Ovary (tissue), 9 donors: ENCODE measurements around the gene CAV1. TPM values are rescaled to one million over a fixed set of nuclear protein-coding genes. Genes with fewer than 3 reads are reported as not detected.
A peak's percentile ranks its signal among the peaks of the same experiment; 100 is the strongest.

Source experiments
- DNase-seq, 5 donors: peaks; one replicate each; pipeline ENCODE4 v3.0.0-alpha.2; 2019 to 2020
- H3K27ac ChIP-seq, 2 donors: fragments of 200-600 bp; one replicate each; pipeline versions ENCODE4 v1.5.1 to v1.8.0; 2019 to 2022
- H3K27me3 ChIP-seq: fragments of 200-600 bp; one replicate; pipeline ENCODE4 v1.8.0; 2022
- H3K36me3 ChIP-seq: fragments of 200-600 bp; sonication (generic); one replicate; pipeline ENCODE4 v1.5.1; 2019
- H3K4me1 ChIP-seq: one replicate; pipeline ENCODE4 v1.8.1; 2013; ENCODE audit warnings: mild to moderate bottlenecking, moderate library complexity; ENCODE audit not compliant: insufficient read depth
- H3K4me3 ChIP-seq: fragments of 200-600 bp; sonication (generic); one replicate; pipeline ENCODE4 v1.5.1; 2017
- H3K9me3 ChIP-seq, 2 donors: fragments of 200-600 bp in 1 of 2; sonication (generic) in 1 of 2; one replicate each; pipeline versions ENCODE4 v1.5.1 to v1.8.1; 2013 to 2019; ENCODE audit warnings: mild to moderate bottlenecking in 1 of 2, moderate library complexity in 1 of 2
- EP300 ChIP-seq: sonication (generic); formaldehyde crosslinking; IDR thresholded peaks from one replicate; pipeline ENCODE4 v1.6.1; 2017; ENCODE audit warnings: antibody characterized with exemption
- POLR2A ChIP-seq: fragments of 450-650 bp; IDR thresholded peaks from one replicate; pipeline ENCODE4 v1.6.1; 2017; ENCODE audit warnings: antibody characterized with exemption, mild to moderate bottlenecking, moderate library complexity
- WGBS, 3 donors: extraction: QIAGEN DNeasy Blood & Tissue Kit in 1 of 3; methylation state at CpG; one replicate each; pipeline versions ENCODE4 v1.1.5 to v1.1.7; 2013 to 2017; 5-methylcytosine and 5-hydroxymethylcytosine counted together
- intact Hi-C, 4 donors: fragments of 100-400 bp; cut with DNase I; formaldehyde crosslinking; loops; one replicate each; pipeline versions ENCODE4 v1.11.0 to v1.15.1; 2022 to 2023
- polyA plus RNA-seq, 2 donors: library from polyadenylated mRNA; stranded (reverse); fragments of 200-250 nt in 1 of 2; fragments of 350-450 nt in 1 of 2; fragmentation: Illumina TruSeq in 1 of 2; extraction: RNeasy Lipid Tissue Mini Kit (QIAGEN cat#74804) in 1 of 2; gene quantifications; one replicate each; pipeline ENCODE4 v1.2.3, GENCODE V29; 2013 to 2014
- total RNA-seq, 7 donors: library from RNA; depleted of rRNA in 2 of 7; stranded (reverse); fragments of >200 nt in 2 of 7; fragmentation: NEBNext Ultra II Directional in 3 of 7; extraction: Animal tissue kit (Norgen Biotek cat#: 25700) in 3 of 7; gene quantifications; one replicate each; pipeline versions ENCODE4 v1.1.0 to v1.2.4, GENCODE V29; 2016 to 2023
- TF ChIP-seq, protein P1 (sequence below), 3 donors: fragments of 450-650 bp in 2 of 3; fragments of 200-600 bp in 1 of 3; IDR thresholded peaks; one replicate each; pipeline versions ENCODE4 v1.5.1 to v1.8.0; 2016 to 2022; ENCODE audit warnings: antibody characterized with exemption in 3 of 3, mild to moderate bottlenecking in 1 of 3
- donor health status: DM: no; HTN: no; CAD: no; lungs with moderate emphysema.
- donor health status: DM: no; HTN: no; CAD: no.
- donor health status: Bipolar disorder and iron deficiency.
- donor health status: DM: yes; HTN: yes; CAD: no.
- donor health status: DM: no; HTN: no; CAD: no.
- donor health status: DM: yes; HTN: yes; CAD: no.

Gene CAV1
- total and polyA plus RNA-seq, 9 donors, result 47.3 to 287 (median 101) TPM

DNA sequence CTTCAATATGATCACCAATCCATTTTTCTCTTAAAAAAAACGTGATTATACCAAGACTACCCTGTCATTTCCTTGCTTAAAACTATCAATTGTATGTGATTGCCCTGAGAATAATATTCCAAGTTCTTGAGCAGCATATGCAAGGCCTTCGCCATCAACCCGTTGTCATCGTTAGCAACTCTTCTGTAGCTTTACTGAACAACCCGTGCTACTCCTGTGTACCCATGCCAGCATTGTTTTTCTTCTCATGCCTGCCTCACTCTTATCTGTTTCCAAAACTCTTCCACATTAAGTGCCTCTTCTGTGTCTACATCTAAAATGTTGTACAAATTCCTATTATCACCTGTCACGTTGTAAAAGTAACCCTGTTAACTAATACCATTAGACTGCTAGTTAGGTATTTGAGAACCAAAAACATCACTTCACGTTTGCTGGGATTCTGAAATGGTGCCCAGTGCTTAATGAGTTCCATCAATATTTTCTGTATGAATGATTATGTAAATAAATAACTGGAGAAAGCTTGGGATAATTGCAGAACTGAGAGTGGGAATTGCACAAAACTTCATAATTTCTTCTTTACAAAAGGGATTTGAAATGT lies 14.8 kb upstream of the CAV1 start:
- H3K9me3 ChIP-seq, result no peaks in the 10 kb centered on the region
- H3K27me3 ChIP-seq, result no peaks in the 10 kb centered on the region
- H3K4me1 ChIP-seq, result peaks cover 2% of the 10 kb centered on the region
- TF ChIP-seq, protein P1, sequence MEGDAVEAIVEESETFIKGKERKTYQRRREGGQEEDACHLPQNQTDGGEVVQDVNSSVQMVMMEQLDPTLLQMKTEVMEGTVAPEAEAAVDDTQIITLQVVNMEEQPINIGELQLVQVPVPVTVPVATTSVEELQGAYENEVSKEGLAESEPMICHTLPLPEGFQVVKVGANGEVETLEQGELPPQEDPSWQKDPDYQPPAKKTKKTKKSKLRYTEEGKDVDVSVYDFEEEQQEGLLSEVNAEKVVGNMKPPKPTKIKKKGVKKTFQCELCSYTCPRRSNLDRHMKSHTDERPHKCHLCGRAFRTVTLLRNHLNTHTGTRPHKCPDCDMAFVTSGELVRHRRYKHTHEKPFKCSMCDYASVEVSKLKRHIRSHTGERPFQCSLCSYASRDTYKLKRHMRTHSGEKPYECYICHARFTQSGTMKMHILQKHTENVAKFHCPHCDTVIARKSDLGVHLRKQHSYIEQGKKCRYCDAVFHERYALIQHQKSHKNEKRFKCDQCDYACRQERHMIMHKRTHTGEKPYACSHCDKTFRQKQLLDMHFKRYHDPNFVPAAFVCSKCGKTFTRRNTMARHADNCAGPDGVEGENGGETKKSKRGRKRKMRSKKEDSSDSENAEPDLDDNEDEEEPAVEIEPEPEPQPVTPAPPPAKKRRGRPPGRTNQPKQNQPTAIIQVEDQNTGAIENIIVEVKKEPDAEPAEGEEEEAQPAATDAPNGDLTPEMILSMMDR (IDR thresholded peaks at IDR 0.05), result no peak
- TF ChIP-seq EP300 (no peak), POLR2A (no peak)
- H3K4me3 ChIP-seq, result no peak overlapping the region
- no peaks in the 10 kb centered on the region for H3K36me3 ChIP-seq
- intact Hi-C loops, result no loop called here
- DNase-seq, result no peak
- 74 to 81% (median 77%) methylated on average over 7 of the region's 7 CpGs for WGBS, 3 donors
- H3K27ac ChIP-seq, result no peak overlapping the region

DNA sequence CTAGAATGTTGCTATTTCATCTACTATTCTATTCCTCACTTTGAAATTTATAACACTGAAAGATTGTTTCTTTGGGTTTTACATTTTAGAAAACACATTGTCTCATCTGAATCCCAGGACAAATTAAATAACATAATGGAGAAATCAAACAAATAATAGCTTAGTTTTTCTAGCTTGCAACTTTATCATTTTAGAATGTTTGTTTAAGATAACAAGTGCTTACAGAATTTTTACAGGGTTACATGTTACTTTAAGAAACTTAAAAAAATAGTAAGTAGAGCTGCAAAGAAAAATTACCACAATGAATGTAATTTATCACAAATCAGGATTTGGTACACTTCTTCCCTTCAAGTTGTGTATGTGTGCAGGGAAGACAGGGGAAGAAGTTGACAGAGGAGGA lies 14.0 kb upstream of the CAV1 start:
- Histone ChIP-seq H3K27me3 (no peaks in the 10 kb centered on the region), H3K4me3 (no peak overlapping the region), H3K27ac (no peak overlapping the region), H3K36me3 (no peaks in the 10 kb centered on the region), H3K9me3 (no peaks in the 10 kb centered on the region), H3K4me1 (no peaks in the 10 kb centered on the region)
- intact Hi-C loops, result no loop called here
- no peak for DNase-seq
- TF ChIP-seq POLR2A (no peak), EP300 (no peak)
- TF ChIP-seq, protein P1 (IDR thresholded peaks at IDR 0.05), result no peak

DNA sequence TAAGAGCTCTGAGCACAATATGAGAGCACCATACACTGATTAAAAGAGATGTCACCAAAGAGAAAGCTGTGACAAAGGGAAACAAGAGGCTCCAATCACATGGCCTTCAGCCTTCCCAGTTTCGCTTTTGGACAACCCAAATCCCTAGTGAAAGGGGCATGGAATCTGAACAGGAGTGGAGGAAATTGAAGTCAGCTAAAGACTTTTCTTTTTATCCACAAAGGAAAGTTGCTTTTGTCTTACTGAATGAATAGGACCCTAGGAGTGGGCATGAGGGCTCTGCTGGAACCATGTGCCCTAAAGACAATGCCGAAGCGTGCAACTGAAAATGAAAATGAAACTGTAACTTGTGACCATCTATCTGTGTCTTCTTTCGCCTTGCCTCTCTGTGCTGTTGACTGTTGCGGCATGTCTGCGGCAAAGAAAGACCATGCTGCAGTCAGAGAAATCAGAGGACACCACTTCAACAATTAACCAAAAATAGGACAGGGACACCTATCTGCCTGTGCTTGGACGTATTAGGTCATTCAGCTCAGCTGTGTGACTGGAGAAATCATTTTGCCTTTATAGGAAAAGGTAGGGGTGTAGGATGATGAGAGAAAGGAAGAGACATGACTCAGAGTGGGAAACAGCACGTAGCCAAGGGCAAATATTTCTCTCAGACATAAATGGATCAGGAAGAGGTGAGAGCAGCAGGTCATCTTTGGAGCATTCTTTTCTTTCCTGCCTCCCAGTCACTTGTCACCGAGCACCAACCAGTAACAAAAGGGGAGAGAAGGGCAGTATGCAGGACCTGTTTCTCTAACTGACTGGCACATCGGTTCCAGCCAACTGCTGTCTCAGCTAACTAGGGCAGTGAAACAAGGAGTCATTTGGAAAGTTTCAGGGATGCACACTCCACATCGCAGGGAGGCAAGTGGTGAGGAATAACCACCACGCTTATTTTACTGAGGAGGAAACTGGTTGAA lies 13.0 kb upstream of the CAV1 start:
- Histone ChIP-seq H3K36me3 (no peaks in the 10 kb centered on the region), H3K27me3 (no peaks in the 10 kb centered on the region), H3K4me3 (peak overlapping the region; percentile 14), H3K27ac (peak overlapping the region in 1 of 2 donors; percentile 65), H3K4me1 (no peaks in the 10 kb centered on the region), H3K9me3 (no peaks in the 10 kb centered on the region)
- no peak for DNase-seq
- intact Hi-C loops, result no loop called here
- WGBS, 3 donors, result 43 to 65% (median 43%) methylated on average over 12 of the region's 12 CpGs
- TF ChIP-seq, protein P1 (IDR thresholded peaks at IDR 0.05), result no peak

DNA sequence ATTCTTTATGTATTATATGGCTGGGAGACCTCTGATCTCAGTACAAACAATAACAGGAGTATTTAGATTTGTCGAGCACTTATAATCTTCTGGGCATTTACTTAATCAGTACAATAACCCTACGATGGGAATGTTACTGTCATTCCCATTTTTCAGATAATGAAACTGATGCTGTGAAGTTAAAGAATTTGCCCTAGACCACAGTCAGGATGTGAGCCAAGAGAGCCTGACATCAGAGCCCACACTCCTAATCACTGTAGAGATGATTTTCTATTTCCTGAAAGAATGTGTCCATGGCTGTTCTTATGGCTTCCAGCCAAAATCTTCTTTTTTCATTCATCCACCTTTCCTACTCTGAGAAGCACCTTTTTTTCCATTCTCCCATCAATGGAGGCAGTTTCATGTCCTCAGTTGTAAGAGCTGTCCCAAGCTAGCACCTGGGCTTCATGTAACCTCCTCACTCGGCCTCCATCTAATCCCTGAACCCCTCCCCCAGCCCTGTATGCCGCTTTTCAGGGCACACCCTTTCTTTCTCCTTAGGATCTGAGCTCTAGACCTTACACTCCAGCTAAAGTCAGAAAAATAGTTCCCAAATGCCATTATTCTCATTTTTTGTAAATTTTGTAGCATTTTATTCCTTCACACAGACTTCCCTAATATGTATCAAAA lies 12.2 kb upstream of the CAV1 start:
- TF ChIP-seq, protein P1 (IDR thresholded peaks at IDR 0.05), result no peak
- TF ChIP-seq POLR2A (no peak), EP300 (no peak)
- WGBS, 3 donors, result 59 to 79% (median 66%) methylated on average over 4 of the region's 4 CpGs
- DNase-seq, result no peak
- H3K27me3 ChIP-seq, result no peaks in the 10 kb centered on the region
- H3K4me3 ChIP-seq, result no peak overlapping the region
- no peaks in the 10 kb centered on the region for H3K4me1 ChIP-seq
- peak overlapping the region in 1 of 2 donors; percentile 65 for H3K27ac ChIP-seq
- no peaks in the 10 kb centered on the region for H3K9me3 ChIP-seq
- no peaks in the 10 kb centered on the region for H3K36me3 ChIP-seq
- intact Hi-C loops, result no loop called here
